GM12878 (cell line): ENCODE data around the gene CTNNBL1. TPM values are rescaled to one million over a fixed set of nuclear protein-coding genes. Genes with fewer than 3 reads are reported as not detected.

Experiments used
- ATAC-seq: fragments of 200-7000 bp; cut with Tn5 transposase; 3 replicates; pipeline ENCODE4 v1.9.1; 2020; ENCODE audit warnings: mild to moderate bottlenecking, moderate library complexity
- BruUV-seq: library from RNA; stranded (reverse); fragments of 400-500 nt; replicated peaks from 2 replicates; lab custom pipeline; 2021; lab: Mats Ljungman, UMichigan
- CTCF ChIA-PET: fragments of 300-600 bp; sonication (Branson Sonifier 250); formaldehyde crosslinking; extraction: SDS; loops from one replicate; lab custom pipeline; 2021; ENCODE audit warnings: inconsistent platforms; lab: Yijun Ruan, JAX
- POLR2A ChIA-PET: fragments of 350-600 bp; formaldehyde crosslinking; extraction: SDS; loops from one replicate; lab custom pipeline; 2021; ENCODE audit warnings: inconsistent platforms; lab: Charles Lee
- RAD21 ChIA-PET: fragments of 300-600 bp; sonication (Branson Sonifier 250); formaldehyde crosslinking; loops from one replicate; lab custom pipeline; 2023; ENCODE audit warnings: antibody characterized with exemption; ENCODE audit not compliant: unreplicated experiment; lab: Charles Lee
- SMC1A ChIA-PET: fragments of 300-600 bp; sonication (Branson Sonifier 250); formaldehyde crosslinking; loops from one replicate; lab custom pipeline; 2023; ENCODE audit not compliant: unreplicated experiment, uncharacterized antibody; lab: Charles Lee
- DNase-seq: peaks from one replicate; pipeline ENCODE4 v3.0.0-alpha.2; 2011; ENCODE audit warnings: low read depth, low spot score
- FAIRE-seq: peaks from 3 replicates; lab custom pipeline; 2011; peaks lifted over from hg19 to GRCh38; lab: Jason Lieb, UNC
- H2AFZ ChIP-seq: 2 replicates; pipeline ENCODE4 v1.6.0; 2011; ENCODE audit warnings: low read depth, low read length, control low read depth; ENCODE audit not compliant: control insufficient read depth
- H3K27ac ChIP-seq: 2 replicates; pipeline ENCODE4 v1.5.1; 2011; ENCODE audit warnings: control low read depth; ENCODE audit not compliant: control insufficient read depth, insufficient read depth
- H3K27me3 ChIP-seq, 2 experiments: replicated peaks in 1 of 2; 2 replicates each; pipeline versions ENCODE4 v1.6.0 to v1.6.1; 2011; ENCODE audit warnings: low read length in 1 of 2; ENCODE audit not compliant: control insufficient read depth in 2 of 2, insufficient read depth in 2 of 2
- H3K36me3 ChIP-seq, 2 experiments: 2 replicates each; pipeline ENCODE4 v1.5.1; 2011; ENCODE audit warnings: low read length in 1 of 2; ENCODE audit not compliant: control insufficient read depth in 2 of 2, insufficient read depth in 2 of 2
- H3K4me1 ChIP-seq: 2 replicates; pipeline ENCODE4 v1.6.1; 2011; ENCODE audit warnings: mild to moderate bottlenecking, low read length, moderate library complexity, mixed read lengths; ENCODE audit not compliant: control insufficient read depth, insufficient read depth
- H3K4me2 ChIP-seq: 2 replicates; pipeline ENCODE4 v1.6.0; 2011; ENCODE audit warnings: control low read depth; ENCODE audit not compliant: control insufficient read depth, insufficient read depth
- H3K4me3 ChIP-seq: fragments of 200-600 bp; sonication (generic); 2 replicates; pipeline ENCODE4 v1.5.1; 2016
- H3K79me2 ChIP-seq: 2 replicates; pipeline ENCODE4 v1.6.0; 2011; ENCODE audit warnings: low read length; ENCODE audit not compliant: control insufficient read depth, insufficient read depth
- H3K9ac ChIP-seq: 2 replicates; pipeline ENCODE4 v1.8.0; 2011; ENCODE audit warnings: low read length, control low read depth, mixed read lengths; ENCODE audit not compliant: control insufficient read depth, insufficient read depth
- H3K9me3 ChIP-seq: replicated peaks from 3 replicates; pipeline ENCODE4 v1.5.1; 2011; ENCODE audit warnings: mild to moderate bottlenecking, low read length; ENCODE audit not compliant: control insufficient read depth, insufficient read depth
- H4K20me1 ChIP-seq: 2 replicates; pipeline ENCODE4 v1.6.0; 2011; ENCODE audit not compliant: control insufficient read depth, insufficient read depth
- ATF7 ChIP-seq: fragments of 450-650 bp; IDR thresholded peaks from 2 replicates; pipeline ENCODE4 v1.6.1; 2016; ENCODE audit warnings: low read depth, mild to moderate bottlenecking
- IKZF2 ChIP-seq, 2 experiments: fragments of 450-650 bp; IDR thresholded peaks; 2 replicates each; pipeline ENCODE4 v1.6.1; 2017; ENCODE audit warnings: mild to moderate bottlenecking in 2 of 2, moderate library complexity in 2 of 2
- NBN ChIP-seq: fragments of 450-650 bp; IDR thresholded peaks from 2 replicates; pipeline ENCODE4 v1.6.1; 2016
- NFYB ChIP-seq: IDR thresholded peaks from 2 replicates; pipeline ENCODE4 v1.6.1; 2011; ENCODE audit warnings: low read depth, mild to moderate bottlenecking, low read length, improper control_type of control experiment, moderate library complexity; ENCODE audit not compliant: insufficient read depth
- NR2C1 ChIP-seq: fragments of 450-650 bp; IDR thresholded peaks from 2 replicates; pipeline ENCODE4 v1.6.1; 2017; ENCODE audit warnings: antibody characterized with exemption, mild to moderate bottlenecking, moderate library complexity
- SKIL ChIP-seq: fragments of 450-650 bp; IDR thresholded peaks from 2 replicates; pipeline ENCODE4 v1.6.1; 2017; ENCODE audit warnings: mild to moderate bottlenecking, low read depth, inconsistent platforms; ENCODE audit not compliant: poor library complexity, severe bottlenecking
- TCF7 ChIP-seq: IDR thresholded peaks from 2 replicates; pipeline ENCODE4 v1.6.1; 2014; ENCODE audit warnings: antibody characterized with exemption, borderline replicate concordance
- ZBTB4 ChIP-seq: fragments of 450-650 bp; formaldehyde crosslinking; IDR thresholded peaks from 2 replicates; pipeline ENCODE4 v1.4.0; 2022; ENCODE audit warnings: mild to moderate bottlenecking, moderate library complexity
- ZNF217 ChIP-seq: fragments of 450-650 bp; IDR thresholded peaks from 2 replicates; pipeline ENCODE4 v1.6.1; 2017; ENCODE audit warnings: antibody characterized with exemption, mild to moderate bottlenecking
- ZNF384 ChIP-seq: IDR thresholded peaks from 2 replicates; pipeline ENCODE4 v1.6.1; 2012; ENCODE audit warnings: low read depth, mild to moderate bottlenecking, low read length, improper control_type of control experiment, borderline replicate concordance
- WGBS: methylation state at CpG from one replicate; pipeline ENCODE4 v1.1.6; 2016; ENCODE audit warnings: low lambda C conversion rate; ENCODE audit not compliant: insufficient replicate concordance, insufficient coverage; ENCODE audit errors: missing lambda C conversion rate; 5-methylcytosine and 5-hydroxymethylcytosine counted together
- in situ Hi-C: fragments of 300-500 bp; cut with MboI; formaldehyde crosslinking; loops from 9 replicates; pipeline ENCODE4 v1.14.3; 2018; ENCODE audit warnings: mixed read lengths
- intact Hi-C: fragments of 100-400 bp; cut with micrococcal nuclease; formaldehyde crosslinking; loops from one replicate; pipeline ENCODE4 v1.14.2; 2022; ENCODE audit not compliant: unreplicated experiment
- polyA plus RNA-seq, 11 experiments: library from polyadenylated mRNA; depleted of rRNA in 4 of 11; unstranded in 6 of 11; stranded (reverse) in 5 of 11; fragments of >200 nt; fragmentation: Nextera tagmentation in 4 of 11; fragmentation: Illumina TruSeq in 1 of 11; extraction: Ambion mirVana in 4 of 11; extraction: Trizol in 1 of 11; gene quantifications; 1 replicate in 1 of 11; 2 replicates in 10 of 11; pipeline versions ENCODE4 v1.2.1 to v1.2.3, GENCODE V29; 2011 to 2016; ENCODE audit warnings: inconsistent platforms in 2 of 11, missing spikeins in 2 of 11, low read depth in 1 of 11
- total RNA-seq, 4 experiments: library from RNA; depleted of rRNA in 3 of 4; stranded (reverse); fragments of >200 nt in 3 of 4; fragmentation: Illumina TruSeq in 1 of 4; extraction: Trizol in 1 of 4; gene quantifications; 2 replicates each; pipeline versions ENCODE4 v1.2.1 to v1.2.3, GENCODE V29; 2013 to 2021
- TF ChIP-seq, protein P1 (sequence below): fragments of 450-650 bp; formaldehyde crosslinking; IDR thresholded peaks from 2 replicates; pipeline ENCODE4 v1.5.0; 2022; ENCODE audit warnings: mild to moderate bottlenecking, missing genetic modification characterization

CTNNBL1 gene
- total and polyA plus RNA-seq, 10 of the 15 experiments (the other 5 are each of a cell fraction or from before 2014, with no cell fraction given) = 43.1 to 102 (median 67.8) TPM

- TF ChIP-seq, protein P1, sequence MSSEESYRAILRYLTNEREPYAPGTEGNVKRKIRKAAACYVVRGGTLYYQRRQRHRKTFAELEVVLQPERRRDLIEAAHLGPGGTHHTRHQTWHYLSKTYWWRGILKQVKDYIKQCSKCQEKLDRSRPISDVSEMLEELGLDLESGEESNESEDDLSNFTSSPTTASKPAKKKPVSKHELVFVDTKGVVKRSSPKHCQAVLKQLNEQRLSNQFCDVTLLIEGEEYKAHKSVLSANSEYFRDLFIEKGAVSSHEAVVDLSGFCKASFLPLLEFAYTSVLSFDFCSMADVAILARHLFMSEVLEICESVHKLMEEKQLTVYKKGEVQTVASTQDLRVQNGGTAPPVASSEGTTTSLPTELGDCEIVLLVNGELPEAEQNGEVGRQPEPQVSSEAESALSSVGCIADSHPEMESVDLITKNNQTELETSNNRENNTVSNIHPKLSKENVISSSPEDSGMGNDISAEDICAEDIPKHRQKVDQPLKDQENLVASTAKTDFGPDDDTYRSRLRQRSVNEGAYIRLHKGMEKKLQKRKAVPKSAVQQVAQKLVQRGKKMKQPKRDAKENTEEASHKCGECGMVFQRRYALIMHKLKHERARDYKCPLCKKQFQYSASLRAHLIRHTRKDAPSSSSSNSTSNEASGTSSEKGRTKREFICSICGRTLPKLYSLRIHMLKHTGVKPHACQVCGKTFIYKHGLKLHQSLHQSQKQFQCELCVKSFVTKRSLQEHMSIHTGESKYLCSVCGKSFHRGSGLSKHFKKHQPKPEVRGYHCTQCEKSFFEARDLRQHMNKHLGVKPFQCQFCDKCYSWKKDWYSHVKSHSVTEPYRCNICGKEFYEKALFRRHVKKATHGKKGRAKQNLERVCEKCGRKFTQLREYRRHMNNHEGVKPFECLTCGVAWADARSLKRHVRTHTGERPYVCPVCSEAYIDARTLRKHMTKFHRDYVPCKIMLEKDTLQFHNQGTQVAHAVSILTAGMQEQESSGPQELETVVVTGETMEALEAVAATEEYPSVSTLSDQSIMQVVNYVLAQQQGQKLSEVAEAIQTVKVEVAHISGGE = no peak
These were observed 5.4 kb downstream of the CTNNBL1 start (continued) for GRCh38 chr20:37699202-37699601.

DNA sequence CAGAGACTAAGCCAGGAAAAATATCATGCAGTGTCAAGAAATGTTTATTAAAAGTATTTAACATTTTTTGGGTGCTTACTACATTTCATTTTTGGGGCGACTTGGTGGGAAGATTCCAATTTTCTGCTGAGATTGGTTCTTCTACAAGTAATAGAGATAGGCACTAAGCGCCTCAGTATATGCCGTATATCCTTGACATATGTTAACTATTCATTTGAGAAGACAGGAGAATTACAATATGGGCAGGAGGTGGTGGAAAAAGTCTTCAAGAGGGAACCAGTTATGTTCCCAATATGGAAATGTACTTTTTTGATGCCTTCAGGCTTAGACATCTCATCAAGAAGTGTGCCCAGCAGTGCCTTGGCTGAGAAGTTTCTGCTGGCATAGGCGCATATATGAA lies 6.5 kb downstream of the CTNNBL1 start:
- no peak overlapping the region for H2AFZ ChIP-seq
- no peak overlapping the region for H3K9ac ChIP-seq
- WGBS = 100% methylated on average over 4 of the region's 4 CpGs
- DNase-seq (no peak), ATAC-seq (no peak)
- H3K9me3 ChIP-seq = no peaks in the 10 kb centered on the region; the same call in 1 of the 3 replicates
- CTCF ChIA-PET = no interaction called here
- 0 out of 4 replicates have a peak, but pooled peaks cover 0 to 3% of the 10 kb centered on the region in 2 experiments for H3K36me3 ChIP-seq
- SMC1A ChIA-PET = interaction anchor here (1.5 kb wide), 1 partner anchor 8 kb away, joined by 6 read pairs; no protein-coding TSS in a partner anchor
- RAD21 ChIA-PET = no interaction called here
- no peaks in the 10 kb centered on the region for H3K27me3 ChIP-seq
- H3K4me2 ChIP-seq = no peak overlapping the region
- H3K4me1 ChIP-seq = peaks cover 18% of the 10 kb centered on the region
- H4K20me1 ChIP-seq = no peaks in the 10 kb centered on the region
- H3K79me2 ChIP-seq = peaks cover 34% of the 10 kb centered on the region
- no peak overlapping the region for H3K4me3 ChIP-seq
- TF ChIP-seq NBN = no peak
- TF ChIP-seq IKZF2 (IDR thresholded peaks at IDR 0.05) = no peak
- TF ChIP-seq ZNF217 = no peak
- no peak for TF ChIP-seq NR2C1
- no peak for TF ChIP-seq ATF7
- TF ChIP-seq ZNF384 = no peak
- no peak for TF ChIP-seq TCF7
- no peak for TF ChIP-seq NFYB
- TF ChIP-seq ZBTB4 = no peak
- TF ChIP-seq SKIL = no peak
- TF ChIP-seq, all 136 proteins: peak for 0
- POLR2A ChIA-PET = no interaction called here
- intact Hi-C loops (no loop called here), in situ Hi-C loops (no loop called here)
- BruUV-seq = no TSS peak
- FAIRE-seq = no peak
- no peak overlapping the region for H3K27ac ChIP-seq
